Pancreas (tissue), 10 donors: Measurements from ENCODE around the gene OVOL1. TPM values are rescaled to one million over a fixed set of nuclear protein-coding genes. Genes with fewer than 3 reads are reported as not detected.

Source experiments
- ATAC-seq, 4 donors: fragments of 200-7000 bp; cut with Tn5 transposase; one replicate each; pipeline versions ENCODE4 v1.8.0 to v1.9.1; 2020; ENCODE audit warnings: mild to moderate bottlenecking in 4 of 4, moderate library complexity in 4 of 4
- DNase-seq, 6 donors: peaks; one replicate each; pipeline ENCODE4 v3.0.0-alpha.2; 2020
- FAIRE-seq: peaks from 2 replicates; lab custom pipeline; 2012; peaks lifted over from hg19 to GRCh38; lab: Jason Lieb, UNC
- H3K27ac ChIP-seq, 4 donors: fragments of 200-600 bp; sonication (generic); 1 replicate in 3 of 4; 2 replicates in 1 of 4; pipeline versions ENCODE4 v1.5.0 to v1.8.0; 2020
- H3K27me3 ChIP-seq, 4 donors: fragments of 200-600 bp; one replicate each; pipeline ENCODE4 v1.8.0; 2021
- H3K36me3 ChIP-seq, 3 donors: fragments of 200-600 bp; sonication (generic) in 1 of 3; one replicate each; pipeline versions ENCODE4 v1.5.0 to v1.8.0; 2020 to 2021
- H3K4me1 ChIP-seq, 3 donors: fragments of 200-600 bp; one replicate each; pipeline ENCODE4 v1.8.0; 2021
- H3K4me3 ChIP-seq, 4 donors: fragments of 200-600 bp; sonication (generic) in 2 of 4; one replicate each; pipeline versions ENCODE4 v1.5.0 to v1.8.0; 2020 to 2021
- H3K9me3 ChIP-seq, 4 donors: fragments of 200-600 bp; one replicate each; pipeline ENCODE4 v1.8.0; 2021
- CTCF ChIP-seq, 4 donors: fragments of 200-600 bp; sonication (generic) in 3 of 4; IDR thresholded peaks; one replicate each; pipeline versions ENCODE4 v1.5.0 to v1.8.0; 2021; ENCODE audit warnings: antibody characterized with exemption in 4 of 4
- WGBS, 2 donors: extraction: QIAGEN DNeasy Blood & Tissue Kit; methylation state at CpG; one replicate each; pipeline ENCODE4 v1.1.7; 2013; 5-methylcytosine and 5-hydroxymethylcytosine counted together
- intact Hi-C, 3 donors: fragments of 100-400 bp; cut with DNase I; formaldehyde crosslinking; loops; one replicate each; pipeline versions ENCODE4 v1.11.1 to v1.14.2; 2022
- polyA plus RNA-seq, 2 donors: library from polyadenylated mRNA; stranded (reverse); fragments of 200-250 nt; gene quantifications; one replicate each; pipeline ENCODE4 v1.2.3, GENCODE V29; 2013
- total RNA-seq, 6 donors: library from RNA; stranded (reverse); fragmentation: NEBNext Ultra II Directional in 4 of 6; extraction: Animal tissue kit (Norgen Biotek cat#: 25700) in 4 of 6; gene quantifications; one replicate each; pipeline versions ENCODE4 v1.2.1 to v1.2.4, GENCODE V29; 2021 to 2023
- donor health status: healthy with polysubstance abuse.
- donor health status: DM: no; HTN: no; CAD: no; lungs with moderate emphysema.
- donor health status: DM: no; HTN: no; CAD: no.
- donor health status: control.
- donor health status: control.
- donor health status: Bipolar disorder and iron deficiency.
- donor health status: DM: yes; HTN: yes; CAD: no.
- donor health status: DM: no; HTN: no; CAD: no.
- donor health status: DM: no; HTN: no; CAD: no.
- donor health status: DM: yes; HTN: yes; CAD: no.

OVOL1 gene
- total RNA-seq, result 1 to 10 TPM; 1.1 to 5.6 (median 1.8) TPM
- 1 to 10 TPM; 1.9 TPM for polyA plus RNA-seq

GRCh38 chr11:65786786-65787636 lies at the start of gene OVOL1:
OVOL1 (plus strand) TSS chr11:65787063; CDS start chr11:65787374, 311 bp downstream.
- WGBS, 2 donors, result 1% methylated on average over 57 to 111 of the region's 112 CpGs
- intact Hi-C loops, result no loop called here
- FAIRE-seq, result no peak
- no peaks in the 10 kb centered on the region for H3K27me3 ChIP-seq
- TF ChIP-seq CTCF (IDR thresholded peaks at IDR 0.05), result no peak
- H3K4me3 ChIP-seq, result peak within 1 kb of the TSS; percentile 27 to 55 (median 39)
- peaks cover 0 to 13% (median 2%) of the 10 kb centered on the region in 3 donors for H3K4me1 ChIP-seq
- H3K36me3 ChIP-seq, result no peaks in the 10 kb centered on the region
- no peaks in the 10 kb centered on the region for H3K9me3 ChIP-seq
- ATAC-seq, result peak; percentile 77 to 87 (median 80)
- peak within 1 kb of the TSS; percentile 32 to 44 (median 41) for H3K27ac ChIP-seq
- DNase-seq, result peak; percentile 85 to 95 (median 89)

- TF ChIP-seq CTCF (IDR thresholded peaks at IDR 0.05), result no peak
These were observed 47.8 kb upstream of the OVOL1 start for GRCh38 chr11:65739022-65739421.

GRCh38 chr11:65741185-65741584 lies 45.7 kb upstream of the OVOL1 start:
- ATAC-seq (no peak), DNase-seq (no peak), FAIRE-seq (no peak)
- H3K27ac ChIP-seq, result no peak overlapping the region
- H3K27me3 ChIP-seq, result no peaks in the 10 kb centered on the region
- H3K4me3 ChIP-seq, result no peak overlapping the region
- H3K4me1 ChIP-seq, result no peaks in the 10 kb centered on the region
- no peaks in the 10 kb centered on the region for H3K36me3 ChIP-seq
- H3K9me3 ChIP-seq, result no peaks in the 10 kb centered on the region
- WGBS, 2 donors, result 64 to 78% methylated on average over 8 of the region's 8 CpGs
- intact Hi-C loops, result no loop called here
- TF ChIP-seq CTCF (IDR thresholded peaks at IDR 0.05), result no peak

More at GRCh38 chr11:65739022-65739421, 47.8 kb upstream of the OVOL1 start:
- ATAC-seq (no peak), FAIRE-seq (no peak), DNase-seq (no peak)
- Histone ChIP-seq H3K27ac (no peak overlapping the region), H3K36me3 (no peaks in the 10 kb centered on the region), H3K27me3 (no peaks in the 10 kb centered on the region), H3K4me3 (no peak overlapping the region), H3K4me1 (no peaks in the 10 kb centered on the region), H3K9me3 (no peaks in the 10 kb centered on the region)
- WGBS, 2 donors, result 83 to 91% methylated on average over 2 of the region's 2 CpGs
- intact Hi-C loops, result no loop called here

GRCh38 chr11:65742353-65742752 lies 44.5 kb upstream of the OVOL1 start:
- Histone ChIP-seq H3K9me3 (no peaks in the 10 kb centered on the region), H3K4me1 (no peaks in the 10 kb centered on the region), H3K27ac (no peak overlapping the region), H3K4me3 (no peak overlapping the region), H3K27me3 (no peaks in the 10 kb centered on the region), H3K36me3 (no peaks in the 10 kb centered on the region)
- intact Hi-C loops, result no loop called here
- DNase-seq, result no peak
- no peak for FAIRE-seq
- TF ChIP-seq CTCF (IDR thresholded peaks at IDR 0.05), result no peak
- 69 to 71% methylated on average over 1 of the region's 1 CpG for WGBS, 2 donors
- ATAC-seq, result no peak

GRCh38 chr11:65743681-65744025 lies 43.2 kb upstream of the OVOL1 start:
- H3K4me3 ChIP-seq, result no peak overlapping the region
- FAIRE-seq, result no peak
- no peak for DNase-seq
- no peak for ATAC-seq
- intact Hi-C loops, result no loop called here
- no peak overlapping the region for H3K27ac ChIP-seq
- 62 to 67% methylated on average over 10 of the region's 10 CpGs for whole genome bisulfite sequencing, 2 donors
- H3K27me3 ChIP-seq, result no peaks in the 10 kb centered on the region
- H3K4me1 ChIP-seq, result no peaks in the 10 kb centered on the region
- no peaks in the 10 kb centered on the region for H3K9me3 ChIP-seq
- H3K36me3 ChIP-seq, result no peaks in the 10 kb centered on the region
- TF ChIP-seq CTCF (IDR thresholded peaks at IDR 0.05), result no peak
